GM19351 (cell line): ENCODE results near the gene EML3.
"Not testable (repeated sequence)": the region's sequence is repeated elsewhere in the genome, so short reads cannot be mapped to it uniquely, and the experiment has no call there.

Experiments
- ATAC-seq: cut with Tn5 transposase; IDR thresholded peaks from one replicate; pipeline ENCODE4 v1.9.1; 2021; ENCODE audit warnings: mild to moderate bottlenecking, moderate library complexity; ENCODE audit not compliant: unreplicated experiment

EML3 gene

DNA sequence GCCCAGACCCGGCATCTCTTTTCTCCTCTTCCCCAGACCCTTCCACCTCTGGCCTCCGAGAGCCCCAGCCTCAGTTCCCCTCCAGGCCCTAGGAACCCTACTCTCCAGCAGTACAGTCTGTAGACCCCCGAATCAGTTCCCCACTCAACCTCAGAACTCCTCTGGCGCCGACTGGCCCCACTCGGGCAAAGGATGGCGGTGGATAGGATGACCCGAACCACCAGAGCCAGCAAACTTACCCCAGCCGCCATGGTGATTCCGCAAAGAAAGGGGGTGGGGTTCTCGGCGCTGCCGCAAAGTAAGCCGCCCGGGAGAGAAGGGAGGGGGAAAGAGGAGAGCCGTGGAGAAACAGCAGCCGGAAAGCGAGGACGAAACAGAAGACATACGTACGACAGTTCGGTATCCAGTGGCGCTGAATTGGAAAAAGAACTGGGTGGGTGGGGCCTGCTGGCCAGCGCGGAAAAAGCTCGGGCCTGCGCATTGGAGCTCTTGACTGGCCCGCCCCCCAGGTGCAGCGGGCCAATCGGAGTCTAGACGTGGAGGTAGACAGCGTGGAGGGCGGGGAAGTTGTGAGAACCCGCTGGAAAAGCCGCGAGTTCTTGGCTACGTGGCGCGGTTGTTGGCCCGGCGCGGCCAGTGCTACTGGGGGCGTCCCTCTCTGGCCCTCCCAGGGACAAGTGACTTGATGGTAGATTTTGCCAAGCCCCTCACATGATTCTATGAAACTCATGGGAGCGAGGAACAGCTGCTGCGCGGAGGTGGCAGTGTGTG lies 38.8 kb downstream of the EML3 start, which contains the start of gene EEF1G:
EEF1G (minus strand) TSS at position 300 of the 771 bp plus-strand sequence; CDS start at position 251, 49 bp downstream.
- ATAC-seq, result peak; percentile 84

DNA sequence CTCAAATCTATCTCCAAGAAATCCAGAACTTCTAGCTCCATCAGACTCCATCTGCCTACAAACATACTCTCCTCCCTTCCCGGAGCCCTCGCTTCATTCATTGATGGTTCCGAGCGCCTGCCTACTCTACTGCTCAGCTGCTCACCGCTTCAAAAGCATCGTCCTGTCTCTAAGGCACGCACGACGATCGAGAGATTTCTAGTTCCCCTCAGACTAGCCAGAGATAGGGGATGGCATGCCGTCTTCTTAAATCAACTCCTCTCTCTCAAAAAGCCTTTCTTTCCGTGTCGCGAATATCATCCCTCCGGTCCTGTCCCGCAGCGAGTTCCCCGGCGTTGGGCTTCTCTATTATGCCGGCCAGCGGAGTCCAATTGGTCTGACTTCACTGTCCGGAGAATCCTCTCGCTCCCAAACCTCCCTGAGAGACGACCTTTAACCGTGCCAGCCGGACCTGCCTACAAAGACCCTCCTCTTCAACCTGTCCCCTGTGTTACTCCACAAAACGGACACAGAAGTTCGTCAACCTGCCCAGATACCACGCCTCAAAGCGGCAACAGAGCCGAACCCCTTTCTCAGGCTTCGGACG lies 39.5 kb downstream of the EML3 start:
- ATAC-seq, result no peak

DNA sequence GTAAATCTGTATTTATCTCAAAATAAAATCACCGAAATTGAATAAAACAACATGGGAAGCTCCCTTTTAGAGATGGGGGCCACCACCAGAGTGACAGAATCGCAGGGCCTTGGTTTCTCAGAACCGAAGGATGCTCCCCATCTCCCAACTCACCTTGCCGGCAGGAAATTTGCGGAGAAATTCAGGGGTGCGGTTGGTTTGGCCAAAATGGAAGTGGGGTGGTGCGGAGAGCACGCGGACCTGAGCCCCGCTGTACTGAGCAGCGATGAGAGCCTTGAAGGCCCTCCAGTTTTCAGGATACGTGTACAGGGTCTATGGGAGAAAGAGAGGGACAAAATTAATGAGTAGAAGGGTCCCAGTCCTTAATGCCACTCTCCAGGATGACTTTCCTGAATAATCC lies 40.1 kb downstream of the EML3 start:
- ATAC-seq, result no peak

DNA sequence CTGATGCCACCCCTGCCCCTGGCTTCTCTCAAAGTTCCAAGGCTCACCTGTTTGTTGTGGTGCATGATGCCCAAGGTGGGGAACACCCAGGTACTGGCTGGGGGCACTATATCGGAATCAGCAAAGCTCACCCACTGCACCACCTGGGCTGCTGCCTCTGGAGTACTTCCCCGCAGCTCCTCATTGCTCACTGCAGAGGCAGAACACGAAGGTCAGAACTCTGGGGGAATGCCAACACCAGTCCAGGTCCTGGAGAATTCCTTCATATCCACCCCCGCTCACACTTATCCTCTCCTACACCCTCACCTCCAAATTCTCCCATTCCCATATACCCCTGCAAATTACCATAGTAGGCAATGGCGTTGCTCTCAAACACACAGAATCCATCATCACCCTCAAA lies 41.1 kb downstream of the EML3 start:
- ATAC-seq, result not testable (repeated sequence)

DNA sequence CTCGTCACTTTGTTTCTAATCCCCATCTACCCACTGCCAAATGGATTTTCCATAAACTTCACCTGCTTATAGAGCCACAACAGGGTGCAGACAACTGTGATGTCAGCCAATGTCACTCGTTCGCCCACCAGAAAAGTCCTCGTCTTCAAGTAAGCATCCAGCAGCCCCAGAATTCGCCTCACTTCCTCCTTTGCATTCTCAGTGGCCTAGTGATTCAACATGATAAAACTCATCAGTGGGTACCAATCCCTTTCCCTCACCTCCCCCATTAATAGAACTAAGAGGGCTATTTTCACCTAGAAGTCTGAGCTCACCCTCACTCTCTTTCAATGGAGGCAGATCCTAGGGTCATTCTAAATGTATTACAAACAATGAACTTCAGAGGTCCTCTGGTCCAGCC lies 41.7 kb downstream of the EML3 start:
- ATAC-seq, result not testable (repeated sequence)

DNA sequence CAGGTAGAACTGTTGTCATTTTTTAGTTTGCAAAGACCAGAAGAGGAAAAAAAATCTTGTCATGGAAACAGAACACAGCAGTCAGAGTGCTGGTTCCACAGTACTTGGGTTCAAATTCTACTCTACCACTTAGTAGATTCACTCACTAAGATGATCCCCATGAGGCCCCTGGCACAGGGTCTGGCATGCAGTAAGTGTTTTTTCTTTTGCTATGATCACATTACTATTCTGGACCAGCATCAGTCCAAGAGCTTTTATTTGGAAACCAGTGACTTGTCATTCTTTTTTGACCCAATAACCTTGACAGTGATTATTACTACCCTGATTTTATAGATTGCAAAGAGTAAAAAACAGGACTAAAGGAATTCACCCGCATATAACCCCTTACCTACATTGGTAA lies 43.0 kb downstream of the EML3 start:
- no peak for ATAC-seq

DNA sequence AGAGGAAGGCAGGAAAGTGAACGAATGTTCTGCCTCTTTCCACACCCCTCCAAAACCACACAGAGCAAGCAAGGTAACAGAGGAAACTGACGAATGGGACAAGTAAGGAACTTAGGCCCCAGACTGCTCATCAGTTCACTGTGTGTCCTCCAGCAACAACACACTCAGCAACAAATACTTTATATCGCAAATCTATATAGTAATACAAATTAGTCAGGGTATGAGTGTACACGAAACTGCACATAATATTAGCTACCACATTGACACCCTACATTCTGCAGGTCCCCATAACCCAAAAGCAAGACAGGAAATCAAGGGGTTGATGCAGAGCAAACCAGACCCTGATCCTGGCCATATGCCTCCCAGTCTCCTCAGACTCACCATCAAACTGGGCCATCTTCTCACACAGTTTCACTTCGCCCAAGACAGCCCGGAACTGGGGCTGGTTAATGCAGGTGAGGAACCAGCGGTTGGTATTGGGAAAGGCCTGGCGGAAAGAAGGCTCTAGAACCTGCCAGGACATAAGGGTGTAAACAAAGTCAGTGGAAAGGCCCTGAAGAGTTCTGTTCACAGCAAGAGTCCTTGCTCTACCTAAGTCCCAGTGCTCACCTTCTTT lies 45.4 kb downstream of the EML3 start:
- ATAC-seq, result no peak

DNA sequence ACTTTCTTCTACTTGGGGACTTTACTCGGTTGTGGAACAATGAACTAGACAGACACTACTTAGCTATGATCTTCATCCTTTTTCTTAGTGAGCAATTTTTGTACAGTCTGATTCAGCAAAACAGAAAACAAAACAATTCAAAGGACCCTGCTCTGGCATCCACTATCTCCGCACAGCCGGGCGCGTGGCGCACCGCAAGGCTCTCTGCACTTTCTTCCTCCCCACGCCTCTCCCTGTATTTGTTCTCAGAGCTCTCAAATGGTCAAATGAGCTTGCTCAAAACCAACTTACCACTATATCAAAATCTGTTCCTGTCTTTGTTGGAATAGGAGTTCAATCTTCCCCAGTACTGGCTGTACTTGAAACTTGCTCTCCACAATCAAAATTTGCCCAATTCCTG lies 46.3 kb downstream of the EML3 start:
- ATAC-seq, result no peak

DNA sequence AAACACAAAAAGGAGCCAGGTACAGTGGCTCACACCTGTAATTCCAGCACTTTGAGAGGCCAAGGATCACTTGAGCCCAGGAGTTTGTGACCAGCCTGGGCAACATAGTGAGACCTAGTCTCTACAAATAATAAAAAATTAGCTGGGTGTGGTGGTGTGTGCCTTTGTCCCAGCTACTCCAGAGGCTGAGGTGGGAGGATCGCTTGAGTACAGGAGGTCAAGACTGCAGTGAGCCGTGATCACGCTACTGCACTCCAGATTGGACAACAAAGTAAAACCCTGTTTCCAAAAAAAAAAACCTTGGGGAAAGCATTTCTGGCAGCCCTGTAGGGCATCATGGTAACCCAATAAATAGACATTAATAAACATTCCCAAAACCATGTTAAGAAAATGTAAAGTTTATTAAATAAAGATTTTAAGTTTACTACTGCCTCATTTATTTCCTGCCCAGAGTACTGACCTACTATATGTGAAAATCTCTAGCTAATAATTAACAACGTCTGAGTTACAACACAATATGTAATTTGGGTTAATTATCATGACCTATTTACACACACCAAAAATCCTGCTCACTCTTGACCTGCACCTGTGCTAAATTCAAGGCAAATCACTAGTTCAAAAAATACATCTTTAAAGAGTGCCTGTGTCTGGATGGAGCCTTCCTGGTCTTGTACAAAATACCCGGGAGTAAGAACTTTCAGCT lies 47.3 kb downstream of the EML3 start:
- ATAC-seq, result no peak

DNA sequence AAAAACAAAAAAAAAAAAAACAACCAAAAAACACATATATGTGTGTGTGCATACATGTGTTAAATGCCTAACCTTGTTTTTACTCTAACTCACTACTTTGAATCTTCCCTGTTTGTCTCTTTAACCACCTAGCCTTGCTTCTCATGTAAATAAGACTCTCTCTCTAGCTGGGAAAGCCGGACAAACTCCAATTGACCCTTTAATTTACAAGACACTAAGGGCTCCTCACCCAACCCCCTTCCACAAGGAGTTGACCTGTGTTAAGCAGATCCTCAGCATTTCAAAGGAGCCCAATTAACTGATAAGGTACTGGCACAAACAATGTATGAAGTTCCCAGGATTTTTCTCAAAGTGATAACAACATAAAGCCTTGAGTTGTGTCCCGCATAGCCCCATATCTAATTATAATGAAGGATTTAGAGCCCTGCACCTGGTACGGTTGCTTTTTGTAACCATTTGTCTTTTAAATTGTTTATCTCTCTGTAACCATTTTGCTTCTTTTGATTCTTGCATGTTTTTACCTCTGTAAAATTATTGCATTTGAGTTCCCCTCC lies 50.8 kb downstream of the EML3 start:
- not testable (repeated sequence) for ATAC-seq

DNA sequence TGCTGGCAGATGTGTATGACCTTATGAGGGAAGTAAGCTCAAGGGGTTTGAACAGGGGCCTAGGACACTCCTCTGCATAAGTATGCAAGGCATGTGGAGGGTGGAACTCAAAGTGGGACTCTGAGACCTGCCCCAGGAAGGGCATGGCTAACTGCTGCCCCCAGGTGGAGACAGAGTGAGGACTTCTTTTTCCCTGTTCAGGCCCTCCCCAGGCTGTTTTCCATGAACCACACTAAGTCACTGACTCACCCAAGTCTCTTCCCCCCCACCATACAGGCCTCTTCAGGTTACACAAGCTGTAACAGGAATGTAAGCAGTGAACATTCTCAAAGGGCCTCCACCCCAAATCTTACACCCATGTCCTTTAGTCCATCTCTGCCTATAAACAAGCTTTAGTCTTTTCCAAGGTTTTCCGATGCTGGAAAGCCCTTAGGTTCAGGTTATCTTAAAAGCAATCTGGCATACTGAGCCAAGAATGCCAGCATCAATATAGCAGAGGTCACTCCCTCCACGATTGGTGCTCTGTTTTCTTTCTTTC lies 51.9 kb downstream of the EML3 start:
- no peak for ATAC-seq

DNA sequence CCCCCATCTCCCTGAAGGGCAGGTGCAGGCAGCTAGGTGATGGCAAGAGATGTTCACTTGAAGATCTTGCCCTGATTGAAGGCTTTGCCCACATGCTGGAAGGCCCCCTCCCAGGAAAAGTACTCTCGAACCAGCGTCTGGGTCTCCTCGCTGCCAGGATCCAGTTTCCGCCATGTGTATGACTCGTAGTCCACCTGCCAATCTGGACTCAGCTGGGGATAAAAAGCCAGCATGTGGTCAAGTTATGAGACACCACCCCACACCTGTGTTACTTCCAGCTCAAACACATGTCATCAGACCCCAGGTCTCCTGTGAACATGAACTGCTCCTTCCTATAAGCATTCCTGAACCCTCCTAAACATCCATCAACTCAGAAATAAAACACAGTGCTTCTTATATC lies 52.9 kb downstream of the EML3 start:
- ATAC-seq, result not testable (repeated sequence)

DNA sequence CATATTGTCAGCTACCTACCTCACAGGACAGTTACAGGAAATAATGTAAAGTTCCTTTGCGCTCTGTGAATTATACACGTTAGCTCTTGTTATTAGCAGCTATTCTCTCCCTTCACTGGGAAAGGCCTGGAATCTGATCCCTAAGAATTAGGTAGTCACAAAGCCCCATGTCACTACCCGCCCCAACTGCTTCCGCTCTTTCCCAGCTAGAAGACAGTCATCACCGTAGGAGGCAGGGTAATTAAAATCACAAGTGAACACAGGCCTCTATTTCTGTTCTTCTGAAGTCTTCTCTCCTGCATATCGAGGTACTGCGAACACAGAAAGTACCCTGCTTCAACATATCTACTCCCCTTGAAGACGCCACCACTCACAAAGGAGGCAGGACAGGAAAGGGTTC lies 53.4 kb downstream of the EML3 start:
- no peak for ATAC-seq

DNA sequence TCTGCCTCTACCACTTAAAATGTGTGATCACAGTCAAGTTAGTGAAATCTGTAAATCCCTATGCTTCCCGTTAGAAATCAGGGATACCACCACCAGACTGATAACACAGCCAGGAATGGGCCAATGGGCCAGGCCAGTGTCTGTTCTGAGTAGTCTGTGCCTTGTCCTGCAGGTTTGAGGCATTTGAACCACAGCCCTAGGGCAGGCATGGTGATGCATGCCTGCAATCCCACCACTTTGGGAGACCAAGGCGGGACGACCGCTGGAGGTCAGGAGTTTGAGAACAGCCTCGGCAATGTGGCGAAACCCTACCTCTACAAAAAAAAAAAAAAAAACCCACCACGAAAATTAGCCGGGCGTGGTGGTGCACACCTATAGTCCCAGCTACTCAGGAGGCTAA lies 53.9 kb downstream of the EML3 start:
- no peak for ATAC-seq

DNA sequence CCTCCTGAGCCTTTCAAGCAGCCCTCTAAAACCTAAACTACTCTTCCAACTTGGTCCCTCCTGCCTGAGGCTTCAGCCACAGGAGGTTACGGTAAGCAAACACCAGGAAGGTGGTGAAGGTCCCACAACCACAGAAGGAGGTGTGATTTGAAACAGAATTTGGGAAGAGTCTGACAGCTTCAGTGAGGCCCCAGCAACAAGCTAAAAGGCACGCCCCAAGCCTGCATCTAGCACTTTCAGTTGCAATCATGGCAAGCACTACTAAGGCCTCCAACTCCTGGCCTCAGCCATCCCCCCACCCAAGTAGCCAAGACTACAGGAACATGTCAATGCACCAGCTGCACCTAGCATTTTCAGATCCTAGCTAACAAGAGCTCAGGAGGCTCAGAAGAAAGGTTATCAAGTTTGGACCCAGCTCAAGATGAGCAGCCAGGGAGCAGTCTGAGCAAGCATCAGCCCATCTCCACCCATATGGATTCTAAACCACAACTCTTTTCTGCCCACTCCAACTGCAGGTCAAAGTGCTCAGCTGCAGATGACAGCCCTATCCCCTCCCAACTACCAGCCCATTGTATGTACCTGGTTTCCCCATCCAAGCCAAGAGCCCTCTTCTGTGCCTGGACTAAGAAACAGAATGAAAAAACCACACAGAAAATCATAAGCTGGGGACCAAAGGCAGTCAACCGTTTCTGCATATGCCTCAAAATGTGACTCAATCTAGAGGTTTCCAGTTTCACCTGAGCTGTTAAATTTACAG lies 55.5 kb downstream of the EML3 start:
- peak; percentile 48 for ATAC-seq

DNA sequence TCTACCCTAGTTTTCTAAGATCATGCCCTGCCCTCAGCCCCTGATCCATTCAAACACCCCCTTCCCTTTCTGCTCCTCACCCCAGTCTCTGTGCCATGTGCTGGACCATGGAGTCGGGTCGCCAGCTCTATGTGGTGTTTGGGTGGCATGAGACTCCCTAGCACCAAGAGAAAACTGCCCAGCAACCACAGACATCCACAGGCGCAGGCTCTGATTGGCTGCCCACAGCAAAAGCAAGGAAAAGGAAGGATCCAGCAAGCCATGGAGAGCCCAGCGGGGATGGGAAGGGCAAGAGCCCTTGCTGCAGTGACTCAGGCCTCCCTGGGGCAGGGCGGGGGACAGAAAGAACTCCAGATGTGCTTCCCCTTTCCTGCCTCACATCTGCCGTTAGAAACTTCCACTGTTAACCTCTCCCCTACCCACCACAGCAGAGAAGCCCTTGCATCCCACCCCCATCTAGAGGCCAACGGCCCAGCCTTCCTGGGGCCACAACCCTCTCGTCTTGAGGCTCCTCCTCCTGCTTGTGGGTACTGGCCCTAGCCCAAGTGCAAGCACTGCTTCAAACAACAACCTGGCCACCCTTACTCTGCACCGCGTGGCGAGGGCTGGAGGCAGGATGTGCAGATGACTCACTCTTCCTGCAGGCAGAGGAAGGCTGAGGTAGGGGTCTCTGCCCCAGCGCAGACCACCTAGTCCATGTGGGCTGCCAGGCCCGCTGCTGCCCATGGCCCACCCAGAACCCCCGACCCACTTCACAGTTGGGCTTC lies 56.3 kb downstream of the EML3 start:
- ATAC-seq, result peak; percentile 39

DNA sequence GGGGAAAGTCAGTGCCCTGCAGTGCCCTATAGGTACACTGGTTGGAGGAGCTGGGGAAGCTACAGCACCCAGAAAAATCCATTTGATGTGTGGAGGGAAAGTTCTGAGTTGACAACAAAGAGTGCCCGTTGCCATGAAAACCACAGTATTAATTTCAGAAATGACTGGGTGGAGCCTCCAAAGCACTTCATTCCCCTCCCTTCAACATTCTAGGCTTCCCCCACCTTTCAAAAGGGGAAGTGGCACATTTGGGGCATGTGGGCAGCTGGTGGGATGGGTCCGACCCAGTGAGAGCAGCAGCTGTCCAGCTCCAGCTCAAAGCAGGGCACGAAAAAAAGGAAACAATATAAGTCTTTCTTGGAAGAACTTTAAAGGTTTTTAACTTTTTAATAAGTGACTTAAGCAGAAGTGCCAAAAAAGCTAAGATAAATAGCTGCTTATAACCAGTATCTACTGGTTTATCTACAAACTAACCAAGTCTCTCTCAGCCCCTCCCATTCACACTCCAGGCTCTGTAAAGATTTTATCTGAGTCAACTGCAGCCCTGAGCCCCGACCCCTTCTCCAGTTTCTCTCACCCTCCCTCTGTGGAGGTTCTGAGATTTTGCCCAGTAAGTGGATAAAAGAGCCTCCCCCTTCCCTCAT lies 57.0 kb downstream of the EML3 start:
- peak; percentile 19 for ATAC-seq

DNA sequence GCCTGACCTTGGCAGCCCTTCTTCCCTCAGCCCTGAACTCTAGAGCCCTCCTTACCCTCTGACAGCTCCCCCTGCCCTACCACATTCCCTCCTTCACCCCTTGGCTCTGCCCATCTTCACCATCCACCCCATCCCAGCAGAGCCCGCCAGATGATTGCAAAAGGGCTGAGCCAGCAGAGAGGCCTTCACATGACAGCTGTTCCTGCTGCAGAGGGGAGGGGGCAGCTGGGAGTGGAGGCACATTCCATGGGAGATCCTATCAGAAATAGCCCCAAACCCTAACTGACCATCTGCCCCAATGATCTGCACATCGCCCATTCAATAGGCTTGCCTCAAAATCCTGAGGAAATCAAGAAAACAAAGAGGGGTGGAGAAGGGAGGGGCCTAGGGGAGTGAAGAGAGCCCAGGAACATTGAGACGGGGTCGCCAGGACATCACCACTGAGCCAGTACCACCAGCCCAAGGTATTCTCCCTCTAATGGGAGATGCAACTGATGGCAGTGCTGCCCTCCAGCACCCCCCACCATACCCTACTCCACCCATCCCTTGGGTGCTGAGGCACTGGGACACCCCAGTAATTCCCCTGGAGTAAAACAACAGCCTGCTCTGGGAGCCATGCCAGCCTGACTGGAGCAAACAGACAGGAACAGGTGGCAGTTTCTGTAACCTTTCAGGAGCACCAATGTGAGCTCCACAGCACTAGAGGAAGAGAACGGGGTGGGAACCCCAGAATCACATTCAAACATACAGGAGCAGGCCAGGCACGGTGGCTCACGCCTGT lies 58.0 kb downstream of the EML3 start:
- no peak for ATAC-seq
